HepG2 (cell line): ENCODE data around the gene RASGRP4. TPM values are rescaled to one million over a fixed set of nuclear protein-coding genes. Genes with fewer than 3 reads are reported as not detected.

Experiments
- BRD4 ChIP-seq: sonication (generic); formaldehyde crosslinking; IDR thresholded peaks from 2 replicates; pipeline ENCODE4 v1.4.0; 2020; ENCODE audit warnings: missing genetic modification reagents
- CBX2 ChIP-seq, 2 experiments: fragments of 200-600 bp in 1 of 2; sonication (generic); formaldehyde crosslinking in 1 of 2; IDR thresholded peaks; 2 replicates each; pipeline versions ENCODE4 v1.7.0 to v1.8.1; 2018 to 2022; ENCODE audit warnings: low read depth in 2 of 2, low read length in 1 of 2, mild to moderate bottlenecking in 1 of 2, missing genetic modification reagents in 1 of 2
- CHD2 ChIP-seq: IDR thresholded peaks from 2 replicates; pipeline ENCODE4 v1.6.1; 2011; ENCODE audit warnings: low read depth, low read length, improper control_type of control experiment
- DBP ChIP-seq: sonication (generic); formaldehyde crosslinking; IDR thresholded peaks from 2 replicates; pipeline ENCODE4 v1.4.0; 2020; ENCODE audit warnings: missing genetic modification reagents; ENCODE audit errors: not compliant biosample characterization
- DZIP1 ChIP-seq: sonication (generic); formaldehyde crosslinking; IDR thresholded peaks from 2 replicates; pipeline ENCODE4 v1.5.0; 2020; ENCODE audit warnings: mild to moderate bottlenecking, missing genetic modification reagents
- HNRNPH1 ChIP-seq: fragments of 200-400 bp; formaldehyde crosslinking; optimal IDR thresholded peaks from 2 replicates; pipeline ENCODE3; 2017; ENCODE audit warnings: mild to moderate bottlenecking, low read depth, low read length
- NR3C1 ChIP-seq: sonication (generic); formaldehyde crosslinking; IDR thresholded peaks from 2 replicates; pipeline ENCODE4 v1.4.0; 2020; ENCODE audit warnings: missing genetic modification reagents
- SETDB1 ChIP-seq: sonication (generic); formaldehyde crosslinking; IDR thresholded peaks from 2 replicates; pipeline ENCODE4 v1.5.1; 2020; ENCODE audit warnings: missing genetic modification reagents, mild to moderate bottlenecking, borderline replicate concordance
- SMAD9 ChIP-seq: sonication (generic); formaldehyde crosslinking; IDR thresholded peaks from 2 replicates; pipeline ENCODE4 v1.5.1; 2020; ENCODE audit warnings: mild to moderate bottlenecking, missing genetic modification reagents
- SNAPC4 ChIP-seq: sonication (generic); formaldehyde crosslinking; IDR thresholded peaks from 2 replicates; pipeline ENCODE4 v1.4.0; 2020; ENCODE audit warnings: mild to moderate bottlenecking, missing genetic modification reagents
- TBL1XR1 ChIP-seq: fragments of 150-350 bp; IDR thresholded peaks from 2 replicates; pipeline ENCODE4 v1.6.1; 2014; ENCODE audit warnings: borderline replicate concordance, low read length; ENCODE audit not compliant: partially characterized antibody
- TCF12 ChIP-seq, 2 experiments: fragments of 450-650 bp in 1 of 2; sonication (generic) in 1 of 2; formaldehyde crosslinking in 1 of 2; IDR thresholded peaks; 2 replicates each; pipeline versions ENCODE4 v1.6.1 to v1.8.0; 2017 to 2022; ENCODE audit warnings: antibody characterized with exemption in 1 of 2, mild to moderate bottlenecking in 1 of 2, missing genetic modification reagents in 1 of 2, moderate library complexity in 1 of 2
- ZBTB34 ChIP-seq: sonication (generic); formaldehyde crosslinking; IDR thresholded peaks from 2 replicates; pipeline ENCODE4 v1.8.0; 2022; ENCODE audit warnings: mild to moderate bottlenecking, missing genetic modification reagents
- ZNF878 ChIP-seq: sonication (generic); formaldehyde crosslinking; IDR thresholded peaks from 2 replicates; pipeline ENCODE4 v1.8.1; 2023; ENCODE audit warnings: mild to moderate bottlenecking, missing genetic modification reagents, moderate library complexity
- ZSCAN29 ChIP-seq: sonication (generic); formaldehyde crosslinking; conservative IDR thresholded peaks from 2 replicates; pipeline ENCODE4 v1.4.0; 2020; ENCODE audit warnings: mild to moderate bottlenecking, missing genetic modification reagents
- polyA plus RNA-seq, 8 experiments: library from polyadenylated mRNA; depleted of rRNA in 3 of 8; stranded (reverse) in 7 of 8; unstranded in 1 of 8; fragments of >200 nt; fragmentation: Illumina TruSeq in 4 of 8; extraction: Trizol in 4 of 8; gene quantifications; 2 replicates each; pipeline versions ENCODE4 v1.2.1 to v1.2.3, GENCODE V29; 2011 to 2016; ENCODE audit warnings: low read depth in 4 of 8, missing spikeins in 1 of 8, mixed read lengths in 1 of 8; ENCODE audit not compliant: insufficient read depth in 1 of 8
- total RNA-seq, 5 experiments: library from RNA; depleted of rRNA; stranded (reverse); fragments of >200 nt; fragmentation: Illumina TruSeq; extraction: Trizol; gene quantifications; 2 replicates each; pipeline ENCODE4 v1.2.3, GENCODE V29; 2016; ENCODE audit warnings: low read depth in 1 of 5

Gene RASGRP4
- total and polyA plus RNA-seq, 2 of the 13 experiments (the other 11 are each of a cell fraction or from before 2014, with no cell fraction given): not detected

- TF ChIP-seq DZIP1 (CRISPR knock-in tag): peak; percentile 95; the same call in 1 of the 2 replicates
- TF ChIP-seq TCF12 (IDR thresholded peaks at IDR 0.05): no peak
- no peak for TF ChIP-seq TCF12 (CRISPR knock-in tag; IDR thresholded peaks at IDR 0.05)
- no peak for TF ChIP-seq TBL1XR1
- no peak for TF ChIP-seq CHD2
- TF ChIP-seq NR3C1 (CRISPR knock-in tag): 0 out of 2 replicates have a peak, but pooled peaks have one; percentile 72
- TF ChIP-seq CBX2 (IDR thresholded peaks at IDR 0.05; ENCODE audit: low read depth, low read length): no peak
- TF ChIP-seq CBX2 (CRISPR knock-in tag; IDR thresholded peaks at IDR 0.05; ENCODE audit: low read depth): peak; percentile 83; the same call in 1 of the 2 replicates
- peak; percentile 94 for TF ChIP-seq ZSCAN29 (CRISPR knock-in tag)
- peak; percentile 88 for TF ChIP-seq BRD4
- no peak for TF ChIP-seq ZNF878 (CRISPR knock-in tag)
- TF ChIP-seq SMAD9: no peak
- no peak for TF ChIP-seq HNRNPH1
- peak; percentile 71; the same call in 1 of the 2 replicates for TF ChIP-seq SNAPC4 (CRISPR knock-in tag)
- TF ChIP-seq DBP (CRISPR knock-in tag): no peak
- no peak for TF ChIP-seq ZBTB34 (CRISPR knock-in tag)
- no peak for TF ChIP-seq SETDB1
These were observed 51.5 kb downstream of the RASGRP4 start, which contains the start of gene PSMD8 (continued) for GRCh38 chr19:38374332-38375097.
